ENCODE data around the gene SMTNL2.
"Not testable (repeated sequence)": the region's sequence is repeated elsewhere in the genome, so short reads cannot be mapped to it uniquely, and the experiment has no call there.

SMTNL2 gene

GRCh38 chr17:4600563-4600962 lies 16.2 kb downstream of the SMTNL2 start:
- DNase-seq (ENCODE audit: low read depth in 1 of 2, low spot score in 1 of 2), result no peak

- no peak for DNase-seq (ENCODE audit: low read depth in 1 of 2, low spot score in 1 of 2)
Observed at GRCh38 chr17:4601326-4601725, 17.0 kb downstream of the SMTNL2 start.

GRCh38 chr17:4602041-4602440 lies 17.7 kb downstream of the SMTNL2 start:
- DNase-seq (ENCODE audit: low read depth in 1 of 2, low spot score in 1 of 2), result no peak

DNA sequence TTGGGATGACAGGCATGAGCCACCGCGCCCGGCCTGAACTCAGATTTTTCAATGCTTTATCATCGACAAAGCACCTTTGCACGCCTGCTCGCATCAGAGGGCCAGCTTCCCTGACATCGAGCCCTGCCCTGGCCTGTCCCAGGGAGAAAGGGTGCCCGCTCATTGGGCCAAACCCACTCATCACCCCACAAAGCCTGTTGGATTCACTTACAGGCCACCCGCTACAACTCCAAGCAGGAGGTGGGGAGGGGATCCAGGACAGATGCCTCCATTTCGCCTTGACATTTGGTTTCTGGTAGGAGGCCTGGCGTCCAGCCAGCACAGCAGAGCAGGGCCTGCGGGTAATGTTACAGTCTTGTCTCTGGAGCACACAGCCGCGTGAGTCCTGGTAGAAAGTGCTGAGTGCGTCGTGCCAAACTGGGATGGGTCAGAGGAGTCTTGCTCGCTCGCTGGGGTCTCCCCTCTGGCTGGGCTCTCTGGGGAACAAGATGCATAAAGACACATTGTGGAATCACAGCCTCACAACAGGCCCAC lies 19.8 kb downstream of the SMTNL2 start:
- no peak for DNase-seq (ENCODE audit: low read depth in 1 of 2, low spot score in 1 of 2)

GRCh38 chr17:4604736-4605135 lies 20.4 kb downstream of the SMTNL2 start:
- not testable (repeated sequence) for DNase-seq (ENCODE audit: low read depth in 1 of 2, low spot score in 1 of 2)

DNA sequence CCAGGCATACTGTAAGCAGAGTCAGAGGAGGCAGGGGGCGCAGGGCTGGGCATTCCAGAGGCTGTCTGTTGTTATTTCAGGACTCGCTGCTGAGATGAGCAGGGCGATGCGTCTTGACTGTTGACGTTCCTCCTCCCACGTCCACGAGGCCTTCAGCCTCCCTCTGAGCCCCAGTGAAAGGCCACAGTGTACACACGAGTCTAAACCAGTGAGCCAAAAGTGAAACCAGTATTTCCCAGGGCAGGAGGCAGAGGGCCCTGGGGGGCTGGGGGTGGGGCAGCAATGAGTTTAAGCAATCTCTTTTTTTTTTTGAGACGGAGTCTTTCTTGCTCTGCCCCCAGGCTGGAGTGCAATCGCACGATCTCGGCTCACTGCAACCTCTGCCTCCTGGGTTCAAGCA lies 21.5 kb downstream of the SMTNL2 start:
- DNase-seq (ENCODE audit: low read depth in 1 of 2, low spot score in 1 of 2), result no peak

GRCh38 chr17:4607261-4607741 lies 23.0 kb downstream of the SMTNL2 start:
- no peak for DNase-seq (ENCODE audit: low read depth in 1 of 2, low spot score in 1 of 2)

GRCh38 chr17:4607773-4608187 lies 23.5 kb downstream of the SMTNL2 start:
- DNase-seq (ENCODE audit: low read depth in 1 of 2, low spot score in 1 of 2), result no peak

DNA sequence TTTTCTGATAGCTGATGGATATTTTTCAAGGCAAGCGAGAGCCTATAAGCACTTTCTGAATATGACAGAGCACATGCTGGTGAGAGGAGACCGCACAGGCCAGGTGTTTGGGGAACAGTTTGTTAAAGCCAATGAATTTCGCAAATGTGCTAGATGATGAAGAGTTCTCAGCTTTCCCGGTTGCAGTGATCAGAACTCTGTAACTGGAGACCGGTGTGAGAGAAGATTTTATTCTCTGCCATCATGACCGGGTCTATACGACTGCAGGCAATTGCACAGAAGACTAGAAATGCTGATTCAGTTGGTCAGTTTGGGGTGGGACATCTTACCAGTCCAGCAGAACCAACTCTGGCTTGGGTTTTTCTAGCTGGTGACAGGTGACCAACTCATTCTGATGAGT lies 25.4 kb downstream of the SMTNL2 start:
- no peak for DNase-seq (ENCODE audit: low read depth in 1 of 2, low spot score in 1 of 2)

- DNase-seq (ENCODE audit: low read depth in 1 of 2, low spot score in 1 of 2), result no peak
Observed at GRCh38 chr17:4610162-4610561, 25.8 kb downstream of the SMTNL2 start.

DNA sequence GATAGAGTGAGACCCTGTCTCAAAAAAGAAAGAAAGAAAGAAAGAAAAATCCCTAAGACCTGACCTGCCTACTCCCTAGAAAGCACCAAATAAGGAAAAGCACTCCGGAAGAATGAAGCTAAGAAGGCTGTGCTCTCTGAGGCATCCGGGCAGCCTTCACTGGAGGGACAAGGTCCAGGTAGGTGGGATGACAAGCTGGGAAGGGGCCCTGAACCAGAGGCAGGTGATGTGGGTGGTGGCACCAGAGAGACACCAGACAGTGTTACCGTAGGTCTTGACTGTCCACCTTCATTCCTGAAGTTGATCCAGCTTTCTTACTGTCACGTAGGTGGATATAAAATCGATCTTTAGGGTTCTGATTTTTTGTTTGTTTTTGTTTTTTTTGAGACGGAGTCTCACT lies 26.3 kb downstream of the SMTNL2 start:
- no peak for DNase-seq (ENCODE audit: low read depth in 1 of 2, low spot score in 1 of 2)

DNA sequence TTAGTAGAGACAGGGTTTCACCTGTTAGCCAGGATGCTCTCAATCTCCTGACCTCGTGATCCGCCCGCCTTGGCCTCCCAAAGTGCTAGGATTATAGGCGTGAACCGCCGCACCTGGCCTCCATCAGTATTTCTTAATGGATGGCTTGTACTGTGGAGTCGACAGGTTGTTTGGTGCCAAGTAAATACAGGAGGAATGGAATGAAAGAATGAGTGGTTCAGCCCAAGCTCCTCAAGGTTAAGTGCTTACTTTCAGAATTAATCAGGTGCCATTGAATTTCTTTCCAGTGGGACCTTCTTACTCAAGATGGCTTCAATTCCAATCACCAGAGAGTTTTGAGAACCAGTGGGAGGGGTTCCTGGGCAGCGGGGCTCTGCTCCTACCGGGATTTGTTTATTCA lies 32.1 kb downstream of the SMTNL2 start:
- DNase-seq (ENCODE audit: low read depth in 1 of 2, low spot score in 1 of 2), result no peak

GRCh38 chr17:4617090-4617489 lies 32.8 kb downstream of the SMTNL2 start:
- DNase-seq (ENCODE audit: low read depth in 1 of 2, low spot score in 1 of 2), result no peak

DNA sequence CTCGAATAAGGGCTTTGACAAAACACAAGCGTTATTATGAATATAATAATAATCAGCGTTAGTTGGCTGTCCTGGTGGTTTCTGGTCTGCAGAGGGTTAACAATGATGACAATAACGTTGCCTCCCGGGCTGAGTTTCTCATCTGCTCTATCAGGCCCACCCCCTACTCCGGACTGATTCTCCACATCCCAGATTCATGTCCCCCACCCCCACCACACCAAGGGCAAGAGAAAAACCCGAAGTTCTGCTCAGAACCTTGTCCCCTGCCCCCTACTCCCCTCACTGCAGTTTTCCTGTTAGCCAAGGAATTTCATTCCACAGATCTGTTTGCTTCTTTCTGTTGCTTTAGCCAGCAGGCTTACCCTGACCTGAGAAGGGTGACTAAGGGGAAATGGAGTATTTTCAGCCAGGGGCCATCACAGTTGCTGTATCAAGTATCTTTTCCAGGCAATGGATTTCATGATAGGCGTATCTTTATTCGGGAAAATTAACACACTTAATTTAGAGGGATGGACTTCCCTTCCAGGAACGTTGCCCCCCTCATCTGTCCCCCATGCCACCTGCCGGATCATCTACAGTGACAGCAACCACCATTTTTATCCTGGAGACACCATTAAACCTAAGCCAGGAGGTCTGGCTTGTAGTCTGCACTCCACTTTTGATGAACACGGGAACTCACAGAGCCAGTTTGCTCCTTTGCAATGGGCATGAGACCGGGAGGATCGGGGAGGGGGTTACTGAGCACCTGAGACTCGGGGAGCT lies 33.4 kb downstream of the SMTNL2 start:
- no peak for DNase-seq (ENCODE audit: low read depth in 1 of 2, low spot score in 1 of 2)

DNA sequence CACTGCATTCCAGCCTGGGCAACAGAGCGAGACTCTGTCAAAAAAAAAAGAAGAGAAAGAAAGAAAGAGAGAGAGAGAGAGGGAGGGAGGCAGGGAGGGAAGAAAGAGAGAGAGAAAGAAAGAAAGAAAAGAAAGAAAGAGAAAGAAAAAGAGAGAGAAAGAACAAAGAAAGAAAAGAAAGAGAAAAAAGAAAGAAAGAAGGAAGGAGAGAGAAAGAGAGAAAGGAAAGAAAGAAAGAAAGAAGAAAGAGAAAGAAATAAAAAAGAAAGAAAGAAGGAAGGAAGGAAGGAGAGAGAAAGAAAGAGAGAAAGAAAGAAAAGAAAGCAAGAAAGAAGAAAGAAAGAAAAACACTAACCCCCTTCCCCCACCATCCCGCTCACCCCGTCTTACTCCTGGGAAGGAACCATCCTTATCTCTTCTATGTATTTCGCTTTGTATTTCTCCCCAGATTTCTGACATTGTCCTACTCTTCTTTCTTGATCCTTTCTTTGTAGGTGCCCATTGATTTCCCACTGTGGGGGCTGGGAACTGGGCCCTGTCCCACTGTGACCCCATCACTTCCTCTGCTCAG lies 36.3 kb downstream of the SMTNL2 start:
- no peak for DNase-seq (ENCODE audit: low read depth in 1 of 2, low spot score in 1 of 2)

GRCh38 chr17:4622375-4622774 lies 38.0 kb downstream of the SMTNL2 start:
- DNase-seq (ENCODE audit: low read depth in 1 of 2, low spot score in 1 of 2), result no peak

DNA sequence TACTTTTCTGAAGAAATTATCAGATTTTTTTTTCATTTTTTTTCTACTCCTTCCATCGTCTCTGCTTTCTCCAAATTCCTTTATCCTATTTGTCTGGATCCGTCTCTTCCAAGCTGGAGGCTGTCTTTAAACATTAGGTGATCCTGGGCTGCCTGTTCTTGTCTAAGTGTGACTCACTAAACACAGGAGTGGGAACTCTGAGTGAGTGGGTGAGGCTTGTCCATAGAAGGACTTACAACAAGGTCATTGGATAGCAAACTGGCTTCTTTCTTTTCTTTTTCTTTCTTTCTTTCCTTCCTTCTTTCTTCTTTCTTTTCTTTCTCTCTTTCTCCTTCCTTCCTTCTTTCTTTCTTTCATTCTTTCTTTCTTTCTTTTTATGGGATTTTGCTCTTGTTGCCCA lies 38.9 kb downstream of the SMTNL2 start:
- no peak for DNase-seq (ENCODE audit: low read depth in 1 of 2, low spot score in 1 of 2)

DNA sequence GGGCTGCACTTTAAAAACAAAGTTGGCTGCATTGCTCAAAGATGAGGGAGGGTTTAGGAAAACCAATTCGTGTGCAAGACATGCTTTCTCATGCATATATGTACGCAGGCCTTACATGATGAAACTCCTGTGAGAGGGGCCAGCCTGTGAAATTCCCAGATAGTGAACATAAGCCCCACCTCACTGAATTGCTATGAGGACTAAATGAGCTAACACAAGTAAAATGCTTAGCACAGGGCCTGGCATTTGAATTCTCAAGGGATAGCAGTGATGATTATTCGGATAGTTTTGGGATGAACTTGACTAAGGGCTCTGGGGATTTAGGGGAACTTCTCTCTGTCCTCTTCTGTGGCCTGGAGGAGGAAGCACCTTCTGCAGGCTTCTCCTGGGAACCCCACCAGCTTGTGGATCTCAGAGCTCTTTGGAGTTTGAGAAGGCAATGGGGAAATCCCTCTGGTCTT lies 40.2 kb downstream of the SMTNL2 start:
- DNase-seq (ENCODE audit: low read depth in 1 of 2, low spot score in 1 of 2), result not testable (repeated sequence)

DNA sequence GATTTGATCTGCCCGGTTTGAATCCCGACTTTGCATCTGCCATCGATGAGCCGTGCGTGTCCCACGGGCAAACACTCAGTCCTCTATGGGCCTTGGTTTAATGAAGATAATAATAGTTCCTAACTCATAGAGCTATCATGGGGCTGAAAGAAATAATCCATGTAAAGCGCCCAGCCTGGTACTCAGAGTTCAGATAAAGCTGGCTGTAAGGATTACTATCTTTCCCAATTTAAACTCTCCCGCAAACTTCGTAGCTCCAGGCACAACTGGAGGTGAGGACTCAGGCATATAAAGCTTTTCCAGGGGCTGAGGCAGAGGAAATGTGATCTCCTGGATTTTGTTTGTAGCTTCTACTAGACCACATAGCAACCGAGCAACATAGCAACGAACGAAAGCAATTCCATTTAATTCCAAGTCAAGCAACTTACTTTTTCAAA lies 40.9 kb downstream of the SMTNL2 start:
- DNase-seq (ENCODE audit: low read depth in 1 of 2, low spot score in 1 of 2), result no peak

GRCh38 chr17:4626734-4627256 lies 42.5 kb downstream of the SMTNL2 start:
- DNase-seq (ENCODE audit: low read depth in 1 of 2, low spot score in 1 of 2), result no peak

GRCh38 chr17:4631431-4631830 lies 47.1 kb downstream of the SMTNL2 start:
- DNase-seq (ENCODE audit: low read depth in 1 of 2, low spot score in 1 of 2), result no peak

All from stimulated activated CD4-positive, alpha-beta T cell treated with anti-CD3 and anti-CD28 coated beads, Interleukin-15, amount 100 ng/mL, for 1 hour (primary cell).